Neural cell (in vitro differentiated cells): Measurements from ENCODE around the gene ZNF442.

Source experiments
- EP300 ChIP-seq: fragments of 450-650 bp; conservative IDR thresholded peaks from 2 replicates; pipeline ENCODE4 v1.6.1; 2014; ENCODE audit warnings: antibody characterized with exemption, mild to moderate bottlenecking, moderate library complexity; ENCODE audit not compliant: poor library complexity, severe bottlenecking
- EZH2 ChIP-seq: fragments of 200-600, 300-800 bp; shearing (Covaris generic), sonication (generic); IDR thresholded peaks from 2 replicates; pipeline ENCODE4 v1.6.1; 2014; ENCODE audit warnings: antibody characterized with exemption, low read length, borderline replicate concordance, mild to moderate bottlenecking; ENCODE audit not compliant: insufficient read depth, poor library complexity, severe bottlenecking
- RAD21 ChIP-seq: fragments of 450-650 bp; conservative IDR thresholded peaks from 2 replicates; pipeline ENCODE4 v1.6.1; 2014; ENCODE audit warnings: antibody characterized with exemption, mild to moderate bottlenecking, moderate library complexity
- SMC3 ChIP-seq: fragments of 450-650 bp; conservative IDR thresholded peaks from 2 replicates; pipeline ENCODE4 v1.6.1; 2014; ENCODE audit warnings: antibody characterized with exemption, mild to moderate bottlenecking, moderate library complexity; ENCODE audit not compliant: poor library complexity
- TF ChIP-seq, protein P1 (sequence below): fragments of 450-650 bp; IDR thresholded peaks from 2 replicates; pipeline ENCODE4 v1.5.1; 2014; ENCODE audit warnings: antibody characterized with exemption, mild to moderate bottlenecking, moderate library complexity; ENCODE audit not compliant: poor library complexity, severe bottlenecking
- TF ChIP-seq, protein P2 (sequence below): IDR thresholded peaks from 2 replicates; pipeline ENCODE4 v1.6.1; 2012; ENCODE audit warnings: borderline replicate concordance

DNA sequence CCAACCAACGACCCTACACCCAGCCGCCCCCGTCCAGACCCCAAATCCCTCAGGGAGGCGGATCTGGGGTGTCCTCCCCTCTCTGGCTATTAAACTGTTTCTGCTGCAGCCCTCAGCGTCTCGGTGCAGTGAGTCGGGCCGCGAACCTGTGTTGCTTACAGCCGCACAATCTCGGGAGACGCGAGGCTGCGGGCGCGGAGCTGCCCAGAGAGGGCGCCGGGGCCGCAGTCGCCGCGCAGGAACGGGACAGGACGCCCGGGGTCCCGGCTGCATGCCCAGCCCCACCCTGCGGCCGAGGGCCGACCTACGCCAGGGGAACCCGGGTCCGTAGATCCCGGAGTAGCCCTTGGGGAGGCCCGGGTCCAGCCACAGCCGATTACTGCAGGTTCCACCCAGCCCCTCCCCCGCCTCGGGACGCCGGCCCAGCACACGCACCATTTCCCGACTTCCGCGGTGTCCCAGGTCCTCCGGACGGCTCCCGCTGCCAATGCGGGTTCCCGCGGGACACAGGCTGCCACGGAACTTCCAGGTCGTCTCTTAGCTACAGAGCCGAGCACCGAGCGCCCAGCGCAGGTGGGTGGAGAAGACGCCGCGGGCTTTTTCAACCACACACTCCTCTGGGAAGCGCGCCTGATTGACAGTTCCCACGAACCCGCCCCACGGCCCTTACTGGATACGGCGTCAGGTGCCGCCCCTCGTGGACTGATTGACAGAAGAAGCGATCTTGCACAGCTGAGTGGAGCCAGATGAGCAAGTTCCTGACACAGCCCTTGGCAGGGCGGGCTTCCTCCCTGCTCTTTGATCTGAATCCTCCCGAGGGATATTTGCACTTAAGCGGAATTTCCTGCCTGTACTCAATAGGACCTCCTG lies 35.4 kb upstream of the ZNF442 start, which contains the start of gene ZNF799:
- TF ChIP-seq, protein P1, sequence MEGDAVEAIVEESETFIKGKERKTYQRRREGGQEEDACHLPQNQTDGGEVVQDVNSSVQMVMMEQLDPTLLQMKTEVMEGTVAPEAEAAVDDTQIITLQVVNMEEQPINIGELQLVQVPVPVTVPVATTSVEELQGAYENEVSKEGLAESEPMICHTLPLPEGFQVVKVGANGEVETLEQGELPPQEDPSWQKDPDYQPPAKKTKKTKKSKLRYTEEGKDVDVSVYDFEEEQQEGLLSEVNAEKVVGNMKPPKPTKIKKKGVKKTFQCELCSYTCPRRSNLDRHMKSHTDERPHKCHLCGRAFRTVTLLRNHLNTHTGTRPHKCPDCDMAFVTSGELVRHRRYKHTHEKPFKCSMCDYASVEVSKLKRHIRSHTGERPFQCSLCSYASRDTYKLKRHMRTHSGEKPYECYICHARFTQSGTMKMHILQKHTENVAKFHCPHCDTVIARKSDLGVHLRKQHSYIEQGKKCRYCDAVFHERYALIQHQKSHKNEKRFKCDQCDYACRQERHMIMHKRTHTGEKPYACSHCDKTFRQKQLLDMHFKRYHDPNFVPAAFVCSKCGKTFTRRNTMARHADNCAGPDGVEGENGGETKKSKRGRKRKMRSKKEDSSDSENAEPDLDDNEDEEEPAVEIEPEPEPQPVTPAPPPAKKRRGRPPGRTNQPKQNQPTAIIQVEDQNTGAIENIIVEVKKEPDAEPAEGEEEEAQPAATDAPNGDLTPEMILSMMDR, result peak; percentile 30
- TF ChIP-seq RAD21, result peak; percentile 36
- peak; percentile 37 for TF ChIP-seq SMC3
- TF ChIP-seq EP300, result peak; percentile 48
- TF ChIP-seq, protein P2, sequence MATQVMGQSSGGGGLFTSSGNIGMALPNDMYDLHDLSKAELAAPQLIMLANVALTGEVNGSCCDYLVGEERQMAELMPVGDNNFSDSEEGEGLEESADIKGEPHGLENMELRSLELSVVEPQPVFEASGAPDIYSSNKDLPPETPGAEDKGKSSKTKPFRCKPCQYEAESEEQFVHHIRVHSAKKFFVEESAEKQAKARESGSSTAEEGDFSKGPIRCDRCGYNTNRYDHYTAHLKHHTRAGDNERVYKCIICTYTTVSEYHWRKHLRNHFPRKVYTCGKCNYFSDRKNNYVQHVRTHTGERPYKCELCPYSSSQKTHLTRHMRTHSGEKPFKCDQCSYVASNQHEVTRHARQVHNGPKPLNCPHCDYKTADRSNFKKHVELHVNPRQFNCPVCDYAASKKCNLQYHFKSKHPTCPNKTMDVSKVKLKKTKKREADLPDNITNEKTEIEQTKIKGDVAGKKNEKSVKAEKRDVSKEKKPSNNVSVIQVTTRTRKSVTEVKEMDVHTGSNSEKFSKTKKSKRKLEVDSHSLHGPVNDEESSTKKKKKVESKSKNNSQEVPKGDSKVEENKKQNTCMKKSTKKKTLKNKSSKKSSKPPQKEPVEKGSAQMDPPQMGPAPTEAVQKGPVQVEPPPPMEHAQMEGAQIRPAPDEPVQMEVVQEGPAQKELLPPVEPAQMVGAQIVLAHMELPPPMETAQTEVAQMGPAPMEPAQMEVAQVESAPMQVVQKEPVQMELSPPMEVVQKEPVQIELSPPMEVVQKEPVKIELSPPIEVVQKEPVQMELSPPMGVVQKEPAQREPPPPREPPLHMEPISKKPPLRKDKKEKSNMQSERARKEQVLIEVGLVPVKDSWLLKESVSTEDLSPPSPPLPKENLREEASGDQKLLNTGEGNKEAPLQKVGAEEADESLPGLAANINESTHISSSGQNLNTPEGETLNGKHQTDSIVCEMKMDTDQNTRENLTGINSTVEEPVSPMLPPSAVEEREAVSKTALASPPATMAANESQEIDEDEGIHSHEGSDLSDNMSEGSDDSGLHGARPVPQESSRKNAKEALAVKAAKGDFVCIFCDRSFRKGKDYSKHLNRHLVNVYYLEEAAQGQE, result peak; percentile 37
- TF ChIP-seq EZH2, result no peak
